ENCODE results near the gene ZBED5. TPM values are rescaled to one million over a fixed set of nuclear protein-coding genes. Genes with fewer than 3 reads are reported as not detected.

Gene ZBED5
- total and polyA plus RNA-seq, 9 of the 15 experiments (the other 6 are each of a cell fraction or from before 2014, with no cell fraction given): 12.4 to 70.7 (median 26.8) TPM

- CTCF ChIA-PET (ENCODE audit: low intra/inter-chr PET ratio): no interaction called here
- no peak for FAIRE-seq
Measured at GRCh38 chr11:10846660-10847059, 11.2 kb downstream of the ZBED5 start.

More at GRCh38 chr11:10846660-10847059, 11.2 kb downstream of the ZBED5 start:
- H3K9me3 ChIP-seq (replicated peaks; ENCODE audit: control insufficient read depth, insufficient read depth, low read depth, low read length): no peaks in the 10 kb centered on the region
- H3K27me3 ChIP-seq (ENCODE audit: control insufficient read depth in 2 of 2, insufficient read depth in 2 of 2, low read length in 2 of 2): no peaks in the 10 kb centered on the region
- H3K4me3 ChIP-seq: no peak overlapping the region
- H3K27ac ChIP-seq (ENCODE audit: extremely low read depth, low read depth, low read length): no peak overlapping the region
- no peak for TF ChIP-seq MNT (conservative IDR thresholded peaks at IDR 0.05)
- no peak for TF ChIP-seq STAT6 (CRISPR knock-in tag; IDR thresholded peaks at IDR 0.05)
- no peak for TF ChIP-seq PHTF2 (CRISPR knock-in tag; IDR thresholded peaks at IDR 0.05)
- no TSS peak for BruUV-seq (replicated peaks)
- no peaks in the 10 kb centered on the region for H3K9me1 ChIP-seq (ENCODE audit: control insufficient read depth, insufficient read depth, low read length)
- no peaks in the 10 kb centered on the region for H4K20me1 ChIP-seq (replicated peaks; ENCODE audit: control insufficient read depth, insufficient read depth, low read length)
- H3K9ac ChIP-seq (ENCODE audit: insufficient read depth in 1 of 2, low read depth in 2 of 2, low read length in 2 of 2): no peak overlapping the region
- no peaks in the 10 kb centered on the region for H3K4me1 ChIP-seq (replicated peaks in 1 of 2; ENCODE audit: control insufficient read depth in 2 of 2, insufficient read depth in 2 of 2, low read length in 2 of 2)
- DNase-seq (ENCODE audit: extremely low read depth in 1 of 4, low spot score in 3 of 4) (no peak), ATAC-seq (no peak)
- intact Hi-C loops (cut with micrococcal nuclease) (no loop called here), in situ Hi-C loops (cut with MboI) (no loop called here)
- H3K36me3 ChIP-seq (ENCODE audit: control insufficient read depth, insufficient read depth, low read length): peaks cover 2% of the 10 kb centered on the region; the same call in 2 of the 3 replicates
- POLR2A ChIA-PET: interaction anchor here (2.1 kb wide), 1 partner anchor 38 kb away, joined by 8 read pairs; the partner anchor contains the start of gene EIF4G2
- no peaks in the 10 kb centered on the region for H3K79me2 ChIP-seq (ENCODE audit: control insufficient read depth, insufficient read depth, low read length)
- H2AFZ ChIP-seq (ENCODE audit: low read depth, low read length): no peak overlapping the region
- no peak overlapping the region for H3K4me2 ChIP-seq (ENCODE audit: insufficient read depth, low read length)
